Left renal cortex interstitium (tissue), 4 donors: ENCODE measurements around the gene ZNF484. TPM values are rescaled to one million over a fixed set of nuclear protein-coding genes. Genes with fewer than 3 reads are reported as not detected.
A peak's percentile ranks its signal among the peaks of the same experiment; 100 is the strongest.
"Not testable (repeated sequence)": the region's sequence is repeated elsewhere in the genome, so short reads cannot be mapped to it uniquely, and the experiment has no call there.

Experiments
- DNase-seq, 4 donors: peaks; one replicate each; pipeline ENCODE4 v3.0.0-alpha.2; 2013; ENCODE audit warnings: low read depth in 4 of 4, low spot score in 2 of 4, missing footprints in 1 of 4
- polyA plus RNA-seq, 4 donors: library from polyadenylated mRNA; unstranded; fragments of 120-200 nt; gene quantifications; one replicate each; pipeline ENCODE4 v1.2.1, GENCODE V29; 2013; ENCODE audit not compliant: insufficient read length in 4 of 4

ZNF484 gene
- polyA plus RNA-seq, 4 donors: 8.0 to 10.5 (median 10.1) TPM

- DNase-seq: no peak
These were observed 13.7 kb downstream of the ZNF484 start for GRCh38 chr9:92864152-92864551.

GRCh38 chr9:92860867-92861266, 17.0 kb downstream of the ZNF484 start:
- no peak for DNase-seq

GRCh38 chr9:92857236-92857635, 20.6 kb downstream of the ZNF484 start:
- no peak for DNase-seq

GRCh38 chr9:92853716-92854115, 24.1 kb downstream of the ZNF484 start:
- DNase-seq: no peak

- no peak for DNase-seq
These were observed 26.9 kb downstream of the ZNF484 start for GRCh38 chr9:92850898-92851297.

GRCh38 chr9:92848740-92849139, 29.1 kb downstream of the ZNF484 start:
- DNase-seq: not testable (repeated sequence)

- DNase-seq: no peak
These were observed 31.1 kb downstream of the ZNF484 start for GRCh38 chr9:92846662-92847145.

- not testable (repeated sequence) for DNase-seq
These were observed 39.4 kb downstream of the ZNF484 start for GRCh38 chr9:92838411-92838810.

- DNase-seq: no peak
These were observed 40.6 kb downstream of the ZNF484 start for GRCh38 chr9:92837191-92837590.

- DNase-seq: no peak
These were observed 48.4 kb downstream of the ZNF484 start for GRCh38 chr9:92829420-92829819.

GRCh38 chr9:92825065-92825464, 52.8 kb downstream of the ZNF484 start:
- not testable (repeated sequence) for DNase-seq

- DNase-seq: no peak
These were observed 56.9 kb downstream of the ZNF484 start for GRCh38 chr9:92820964-92821363.

GRCh38 chr9:92819898-92820297, 57.9 kb downstream of the ZNF484 start:
- DNase-seq: not testable (repeated sequence)

GRCh38 chr9:92809629-92810326, 68.1 kb downstream of the ZNF484 start:
- DNase-seq: not testable (repeated sequence)

- peak; percentile 36 to 65 (median 56) for DNase-seq
These were observed 68.9 kb downstream of the ZNF484 start for GRCh38 chr9:92808726-92809451.

- no peak for DNase-seq
These were observed 69.8 kb downstream of the ZNF484 start for GRCh38 chr9:92807757-92808725.

GRCh38 chr9:92807031-92807756, 70.6 kb downstream of the ZNF484 start:
- DNase-seq: no peak

GRCh38 chr9:92804727-92805126, 73.1 kb downstream of the ZNF484 start:
- DNase-seq: no peak

- no peak for DNase-seq
These were observed 79.5 kb downstream of the ZNF484 start for GRCh38 chr9:92798358-92798757.

- not testable (repeated sequence) for DNase-seq
These were observed 81.5 kb downstream of the ZNF484 start for GRCh38 chr9:92796337-92796804.
